Breast epithelium (tissue), 3 donors: Measurements from ENCODE around the gene DEDD2.

ENCODE experiments used
- POLR2A ChIP-seq: fragments of 450-650 bp; IDR thresholded peaks from one replicate; pipeline ENCODE4 v1.6.1; 2016; ENCODE audit warnings: antibody characterized with exemption, mild to moderate bottlenecking, moderate library complexity
- POLR2AphosphoS5 ChIP-seq, 3 donors: sonication (generic); formaldehyde crosslinking; IDR thresholded peaks; one replicate each; pipeline ENCODE4 v1.6.1; 2017; ENCODE audit warnings: antibody characterized with exemption in 3 of 3
- TF ChIP-seq, protein P1 (sequence below), 3 donors: fragments of 450-650 bp; IDR thresholded peaks; one replicate each; pipeline ENCODE4 v1.5.1; 2016 to 2017; ENCODE audit warnings: antibody characterized with exemption in 3 of 3, mild to moderate bottlenecking in 3 of 3, moderate library complexity in 3 of 3

DNA sequence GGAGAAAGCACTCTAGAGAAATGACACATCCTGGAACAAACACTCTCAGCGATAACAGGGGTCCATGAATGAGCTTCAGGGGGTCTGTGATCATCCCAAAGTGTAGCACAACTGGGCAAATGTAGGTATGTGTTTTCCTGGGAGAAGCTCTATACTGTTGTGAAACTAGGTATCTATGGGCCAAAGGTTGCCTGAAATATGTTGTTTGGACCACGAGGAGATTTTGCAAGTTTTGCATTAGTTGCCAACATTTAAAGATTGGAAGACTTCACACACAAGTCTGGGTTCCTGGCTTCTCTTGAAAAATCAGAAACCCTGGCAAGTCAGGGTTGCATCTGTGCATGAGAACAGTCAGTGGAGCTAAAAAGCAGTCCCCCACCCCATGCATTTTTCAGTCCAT, 58.6 kb downstream of the DEDD2 start:
- TF ChIP-seq, protein P1, sequence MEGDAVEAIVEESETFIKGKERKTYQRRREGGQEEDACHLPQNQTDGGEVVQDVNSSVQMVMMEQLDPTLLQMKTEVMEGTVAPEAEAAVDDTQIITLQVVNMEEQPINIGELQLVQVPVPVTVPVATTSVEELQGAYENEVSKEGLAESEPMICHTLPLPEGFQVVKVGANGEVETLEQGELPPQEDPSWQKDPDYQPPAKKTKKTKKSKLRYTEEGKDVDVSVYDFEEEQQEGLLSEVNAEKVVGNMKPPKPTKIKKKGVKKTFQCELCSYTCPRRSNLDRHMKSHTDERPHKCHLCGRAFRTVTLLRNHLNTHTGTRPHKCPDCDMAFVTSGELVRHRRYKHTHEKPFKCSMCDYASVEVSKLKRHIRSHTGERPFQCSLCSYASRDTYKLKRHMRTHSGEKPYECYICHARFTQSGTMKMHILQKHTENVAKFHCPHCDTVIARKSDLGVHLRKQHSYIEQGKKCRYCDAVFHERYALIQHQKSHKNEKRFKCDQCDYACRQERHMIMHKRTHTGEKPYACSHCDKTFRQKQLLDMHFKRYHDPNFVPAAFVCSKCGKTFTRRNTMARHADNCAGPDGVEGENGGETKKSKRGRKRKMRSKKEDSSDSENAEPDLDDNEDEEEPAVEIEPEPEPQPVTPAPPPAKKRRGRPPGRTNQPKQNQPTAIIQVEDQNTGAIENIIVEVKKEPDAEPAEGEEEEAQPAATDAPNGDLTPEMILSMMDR (IDR thresholded peaks at IDR 0.05), result no peak
- no peak for TF ChIP-seq POLR2A
- no peak for TF ChIP-seq POLR2AphosphoS5 (IDR thresholded peaks at IDR 0.05)
